HUDEP-2 (cell line): ENCODE data around the gene NHLRC1.

Experiments
- DNase-seq, 76 experiments: peaks; one replicate each; lab custom pipeline; 2025; ENCODE audit not compliant: unreplicated experiment in 76 of 76; lab: John Stamatoyannopoulos, UW

The NHLRC1 gene

DNA sequence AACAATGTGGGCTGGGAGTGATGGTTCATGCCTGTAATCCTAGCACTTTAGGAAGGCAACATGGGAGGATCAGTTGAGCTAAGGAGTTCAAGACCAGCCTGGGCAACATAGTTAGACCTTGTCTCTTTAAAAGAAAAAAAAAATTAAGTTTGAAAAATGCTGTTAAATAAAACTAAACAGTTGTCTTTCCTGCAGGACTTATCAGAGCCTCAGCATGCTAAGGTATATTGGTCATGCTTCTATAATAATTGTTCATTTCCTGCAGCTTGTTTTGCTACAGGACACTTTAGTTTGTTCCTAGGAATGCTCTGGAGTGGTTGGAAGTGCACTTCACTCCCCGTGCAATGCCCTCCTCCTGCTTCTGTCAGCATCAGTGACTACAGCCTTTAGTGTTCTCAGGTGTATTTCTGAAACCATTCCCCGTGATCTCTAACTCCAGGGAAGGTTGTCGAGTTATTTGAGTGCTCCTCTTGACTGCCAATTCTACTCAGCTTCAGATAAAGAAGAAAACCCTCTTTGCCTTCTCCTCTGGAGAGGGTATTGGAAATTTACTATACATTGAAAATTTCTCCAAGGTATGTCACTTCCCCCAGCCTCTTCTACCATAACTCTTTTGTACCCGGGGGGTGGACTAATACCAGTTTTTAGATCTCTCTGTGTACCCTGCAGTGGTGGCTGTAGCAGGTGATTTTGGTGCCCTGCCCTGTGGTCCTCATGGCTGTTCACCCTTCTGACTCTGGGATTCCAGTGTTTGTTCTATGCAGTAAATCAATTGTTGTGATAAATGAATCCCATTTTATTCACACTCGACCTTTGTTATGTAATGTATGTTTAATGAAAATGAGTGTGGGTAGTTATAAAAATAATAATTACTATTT lies 33.8 kb downstream of the NHLRC1 start:
- no peak for DNase-seq

DNA sequence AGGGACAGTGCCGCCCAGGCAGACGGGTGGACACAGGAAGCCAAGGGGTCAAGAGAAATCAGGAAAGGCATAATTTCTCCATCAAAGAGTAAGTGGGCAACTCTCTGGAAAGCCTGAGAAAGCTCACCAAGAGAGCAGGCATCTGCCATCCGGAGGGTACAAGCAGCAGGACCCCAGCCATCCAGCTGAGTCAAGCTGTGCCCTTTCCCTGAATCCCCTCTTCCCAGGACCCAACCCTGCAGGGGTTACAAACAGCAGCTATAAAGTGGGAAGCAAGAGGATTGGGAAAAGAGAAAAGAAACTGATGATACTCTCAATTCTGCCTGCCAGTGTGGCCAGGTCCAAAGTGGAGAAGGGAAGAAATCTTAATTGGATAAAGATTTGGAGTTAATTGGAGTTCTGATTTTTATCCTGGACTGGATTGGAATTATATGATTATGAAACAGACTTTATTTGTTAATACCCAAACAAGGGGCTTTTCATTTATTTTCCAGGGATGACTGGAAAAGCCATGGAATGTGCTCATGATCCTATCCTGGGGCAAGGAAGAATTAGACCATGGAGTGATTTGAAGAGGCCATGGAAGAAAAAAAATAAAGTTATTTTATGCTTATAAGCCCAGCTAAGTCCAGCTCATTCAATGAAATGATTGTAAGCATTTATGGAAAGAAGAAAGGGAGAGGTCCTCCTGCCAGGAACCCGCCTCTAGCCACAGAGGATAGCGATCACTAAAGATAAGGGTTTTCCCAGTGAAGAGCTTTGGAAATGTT lies 34.9 kb downstream of the NHLRC1 start:
- DNase-seq = no peak

DNA sequence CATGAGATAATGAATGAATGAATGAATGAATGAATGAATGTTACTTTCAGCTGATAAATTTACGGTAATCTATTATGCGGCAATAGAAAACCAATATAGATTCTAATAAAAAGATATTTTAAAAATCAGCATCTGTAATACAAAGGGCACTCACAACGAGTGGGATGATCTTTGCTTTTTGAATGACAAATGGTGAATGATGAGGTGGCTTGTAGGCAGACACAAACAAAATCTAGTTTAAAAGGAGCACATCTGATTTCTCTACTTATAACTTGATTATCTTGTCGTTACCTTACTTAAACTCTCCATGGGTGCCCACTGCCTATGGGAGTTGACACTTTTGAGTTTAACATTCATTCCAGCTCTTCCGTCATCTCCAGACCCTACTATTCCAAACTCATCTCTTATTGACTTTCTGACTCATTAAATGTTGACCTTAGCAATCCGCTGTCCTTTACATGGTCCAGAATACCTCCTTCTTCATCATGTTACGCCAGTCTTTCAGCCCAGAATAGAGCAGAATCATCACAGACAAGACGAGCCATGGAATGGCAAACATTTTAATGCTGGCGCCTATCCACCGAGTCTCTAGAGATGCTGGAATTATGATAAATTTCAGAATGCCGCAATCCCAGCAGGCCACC lies 41.3 kb downstream of the NHLRC1 start:
- no peak for DNase-seq

DNA sequence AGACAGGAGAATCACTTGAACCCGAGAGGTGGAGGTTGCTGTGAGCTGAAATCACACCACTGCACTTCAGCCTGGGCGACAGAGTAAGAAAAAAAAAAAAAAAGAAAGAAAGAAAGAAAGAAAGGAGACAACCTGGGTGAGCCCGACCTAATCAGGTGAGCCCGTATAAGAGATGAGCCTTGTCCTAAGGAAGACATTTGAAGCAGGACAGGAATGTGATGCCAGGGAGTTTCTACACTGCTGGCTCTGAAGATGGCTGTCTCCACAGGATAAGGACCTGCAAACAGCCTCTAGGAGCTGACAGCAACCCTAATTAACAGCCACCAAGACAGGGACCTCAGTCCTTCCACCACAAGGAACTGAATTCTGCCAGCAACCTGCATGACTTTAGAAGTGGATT lies 41.9 kb downstream of the NHLRC1 start:
- DNase-seq = no peak

DNA sequence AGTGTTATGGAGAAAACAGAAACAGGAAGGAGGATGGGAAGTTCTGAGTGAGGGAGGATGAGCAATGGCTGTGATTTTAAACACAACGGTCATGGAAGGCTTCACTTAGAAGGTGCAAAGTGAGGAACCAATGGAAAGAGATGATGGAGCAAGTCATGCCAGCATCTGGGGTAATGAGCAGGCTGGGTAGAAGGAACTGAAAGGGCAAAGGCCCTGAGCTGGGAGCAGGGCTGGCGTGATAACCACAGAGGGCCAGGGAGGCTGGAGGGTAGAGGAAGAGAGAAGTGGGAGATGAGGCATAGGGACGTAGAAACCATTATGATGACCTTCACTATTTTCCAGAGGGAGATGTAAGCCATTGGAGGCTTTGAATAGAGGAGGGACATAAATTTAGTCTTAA lies 43.6 kb downstream of the NHLRC1 start:
- DNase-seq = no peak

DNA sequence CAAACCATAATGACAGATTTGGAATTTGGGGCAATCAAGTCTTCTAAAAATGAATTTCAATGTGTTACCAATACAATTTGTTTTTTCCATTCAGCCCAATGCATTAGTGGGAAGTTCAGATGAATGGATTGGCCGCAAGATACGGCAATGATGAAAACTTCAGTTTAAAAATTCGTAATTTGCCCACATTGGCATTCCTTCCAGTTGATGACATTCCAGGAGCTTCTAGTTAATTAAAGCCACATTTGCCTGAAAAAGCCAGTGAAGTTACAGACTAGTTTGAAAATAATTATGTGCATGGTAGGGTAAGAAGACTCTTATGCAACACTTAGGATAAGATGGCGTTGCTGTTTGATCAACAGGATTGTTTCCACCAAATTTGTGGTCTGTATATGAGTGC lies 46.2 kb downstream of the NHLRC1 start:
- no peak for DNase-seq

DNA sequence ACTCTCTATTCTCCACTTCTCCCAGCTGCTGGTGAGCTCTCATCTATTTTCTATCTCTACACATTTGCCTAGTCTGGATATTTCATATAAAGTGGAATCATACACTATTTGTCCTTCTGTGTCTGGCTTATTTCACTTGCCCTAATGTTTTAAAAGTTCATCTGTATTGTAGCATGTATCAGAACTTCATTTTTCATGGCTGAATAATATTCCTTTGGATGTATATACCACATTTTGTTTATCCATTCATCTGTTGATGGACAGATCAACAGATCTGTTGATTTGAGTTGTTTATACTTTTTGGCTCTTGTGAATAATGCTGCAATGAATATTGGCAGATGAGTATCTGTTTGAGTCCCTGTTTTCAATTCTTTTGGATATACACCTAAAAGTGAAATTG lies 49.6 kb downstream of the NHLRC1 start:
- no peak for DNase-seq

DNA sequence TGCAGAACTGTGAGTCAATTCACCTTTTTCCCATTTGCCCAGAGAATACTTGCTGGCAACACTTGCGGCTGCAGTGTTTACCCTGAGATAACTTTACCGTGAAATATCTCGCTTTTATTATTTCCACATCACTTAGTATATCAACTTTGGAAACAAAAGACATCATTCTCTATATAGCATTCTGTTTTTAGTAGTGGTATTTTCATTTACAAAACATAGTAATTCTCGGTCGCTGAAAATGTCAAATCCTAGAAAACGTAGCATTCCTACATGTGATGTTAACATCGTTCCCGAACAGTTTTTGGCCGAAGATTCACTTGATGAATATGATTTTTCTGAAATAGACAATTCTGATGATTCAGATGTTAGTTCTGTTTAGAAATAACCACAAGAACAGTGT lies 52.0 kb downstream of the NHLRC1 start:
- DNase-seq = no peak
